Suprapubic skin (tissue), 3 donors: ENCODE results near the gene TNFAIP2.

Experiments used
- CTCF ChIP-seq, 2 donors: fragments of 200-600 bp in 1 of 2; fragments of 450-650 bp in 1 of 2; sonication (generic) in 1 of 2; IDR thresholded peaks; one replicate each; pipeline ENCODE4 v1.5.1; 2016 to 2019; ENCODE audit warnings: antibody characterized with exemption in 2 of 2, mild to moderate bottlenecking in 1 of 2, moderate library complexity in 1 of 2
- EP300 ChIP-seq: sonication (generic); formaldehyde crosslinking; IDR thresholded peaks from one replicate; pipeline ENCODE4 v1.6.1; 2017; ENCODE audit warnings: antibody characterized with exemption

GRCh38 chr14:103130965-103131364 is 7.7 kb downstream of the TNFAIP2 start:
- TF ChIP-seq CTCF (IDR thresholded peaks at IDR 0.05) = no peak
- no peak for TF ChIP-seq EP300
